ENCODE measurements around the gene GAL3ST3. TPM values are rescaled to one million over a fixed set of nuclear protein-coding genes. Genes with fewer than 3 reads are reported as not detected.
A peak's percentile ranks its signal among the peaks of the same experiment; 100 is the strongest.
"Not testable (repeated sequence)": the region's sequence is repeated elsewhere in the genome, so short reads cannot be mapped to it uniquely, and the experiment has no call there.

Gene GAL3ST3, protein sequence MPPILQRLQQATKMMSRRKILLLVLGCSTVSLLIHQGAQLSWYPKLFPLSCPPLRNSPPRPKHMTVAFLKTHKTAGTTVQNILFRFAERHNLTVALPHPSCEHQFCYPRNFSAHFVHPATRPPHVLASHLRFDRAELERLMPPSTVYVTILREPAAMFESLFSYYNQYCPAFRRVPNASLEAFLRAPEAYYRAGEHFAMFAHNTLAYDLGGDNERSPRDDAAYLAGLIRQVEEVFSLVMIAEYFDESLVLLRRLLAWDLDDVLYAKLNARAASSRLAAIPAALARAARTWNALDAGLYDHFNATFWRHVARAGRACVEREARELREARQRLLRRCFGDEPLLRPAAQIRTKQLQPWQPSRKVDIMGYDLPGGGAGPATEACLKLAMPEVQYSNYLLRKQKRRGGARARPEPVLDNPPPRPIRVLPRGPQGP
- total RNA-seq, result 3.2 TPM

DNA sequence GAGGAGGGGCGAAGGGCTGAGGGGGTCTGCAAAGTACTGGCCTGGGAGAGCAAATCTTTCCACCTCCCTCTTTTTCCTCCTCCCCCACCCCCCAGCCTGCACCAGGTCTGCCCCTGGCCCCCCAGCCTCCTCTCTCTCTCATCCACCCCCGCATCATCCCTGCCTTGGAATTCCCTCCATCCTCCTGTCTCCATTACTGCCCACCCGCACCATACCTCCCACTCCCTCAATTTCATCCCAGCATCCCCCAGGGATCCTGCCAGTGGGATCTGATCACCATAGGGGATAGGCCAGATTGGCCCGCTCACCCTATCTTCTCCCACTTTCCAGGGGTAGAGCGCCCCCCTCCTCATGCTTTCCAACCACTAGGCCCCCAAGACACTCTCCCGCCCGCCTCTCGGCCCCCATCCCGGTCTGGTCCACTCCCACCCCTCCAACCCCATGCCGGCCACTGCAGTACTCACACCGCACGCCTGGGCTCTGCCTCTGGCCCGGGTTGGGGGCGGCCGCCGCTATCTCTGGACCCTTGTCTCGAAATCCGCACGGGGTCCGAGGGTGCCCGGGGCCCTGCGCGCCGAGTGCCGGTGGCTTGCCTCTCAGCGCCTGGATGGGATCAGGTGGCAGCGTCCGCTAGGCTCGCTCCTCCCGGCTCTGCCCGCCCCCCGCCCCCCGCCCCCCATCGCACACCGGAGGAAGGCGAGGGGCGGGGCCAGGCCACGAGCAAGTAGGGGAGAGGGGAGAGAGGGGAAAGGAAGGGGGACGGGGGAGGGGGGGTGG is at the start of gene GAL3ST3:
Gene GAL3ST3 (minus strand): TSS at position 615 of the 777 bp plus-strand sequence. CDS start 3,746 bp downstream, outside the sequence.
- peak in 1 of 3 donors; percentile 37 for DNase-seq (ENCODE audit: low read depth in 2 of 3, low spot score in 2 of 3)

DNA sequence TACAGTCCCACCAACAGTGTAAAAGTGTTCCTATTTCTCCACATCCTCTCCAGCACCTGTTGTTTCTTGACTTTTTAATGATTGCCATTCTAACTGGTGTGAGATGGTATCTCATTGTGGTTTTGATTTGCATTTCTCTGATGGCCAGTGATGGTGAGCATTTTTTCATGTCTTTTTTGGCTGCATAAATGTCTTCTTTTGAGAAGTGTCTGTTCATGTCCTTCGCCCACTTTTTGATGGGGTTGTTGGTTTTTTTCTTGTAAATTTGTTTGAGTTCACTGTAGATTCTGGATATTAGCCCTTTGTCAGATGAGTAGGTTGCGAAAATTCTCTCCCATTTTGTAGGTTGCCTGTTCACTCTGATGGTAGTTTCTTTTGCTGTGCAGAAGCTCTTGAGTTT is 43.2 kb upstream of the GAL3ST3 start:
- not testable (repeated sequence) for DNase-seq (ENCODE audit: low read depth in 2 of 3, low spot score in 2 of 3)

DNA sequence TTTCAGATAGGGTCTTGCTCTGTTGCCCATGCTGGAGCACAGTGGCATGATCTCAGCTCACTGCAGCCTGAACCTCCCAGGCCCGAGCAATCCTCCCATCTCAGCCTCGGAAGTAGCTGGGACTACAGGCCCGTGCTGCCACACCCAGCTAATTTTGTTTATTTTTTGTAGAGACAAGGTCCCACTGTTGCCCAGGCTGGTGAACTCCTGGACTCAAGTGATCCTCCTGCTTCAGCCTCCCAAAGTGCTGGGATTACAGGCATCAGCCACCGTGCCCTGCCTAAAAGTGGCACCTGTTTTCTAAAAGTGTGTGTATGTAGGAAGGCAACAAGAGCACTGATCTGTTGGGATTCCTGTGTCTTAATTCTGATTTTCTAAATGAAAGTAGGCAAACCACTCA is 41.3 kb upstream of the GAL3ST3 start:
- no peak for DNase-seq (ENCODE audit: low read depth in 2 of 3, low spot score in 2 of 3)

DNA sequence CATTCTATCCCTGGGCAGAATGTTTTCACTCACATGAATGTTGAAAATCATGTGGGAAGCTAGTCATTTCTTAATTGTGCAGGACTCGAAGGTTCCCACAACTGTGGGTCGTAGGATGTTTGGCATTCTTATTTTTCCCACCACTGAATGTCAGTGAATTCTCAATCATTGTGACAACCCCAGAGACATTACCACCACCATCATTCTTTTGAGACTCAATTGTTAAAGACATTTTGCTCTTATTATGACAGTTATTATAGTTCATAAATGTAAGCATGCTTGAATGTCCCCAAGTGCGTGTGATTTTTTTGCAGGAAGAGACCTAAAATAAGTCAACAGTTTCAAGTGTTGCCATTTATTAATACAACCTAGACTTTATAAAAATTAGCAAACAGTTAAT is 40.1 kb upstream of the GAL3ST3 start:
- no peak for DNase-seq (ENCODE audit: low read depth in 2 of 3, low spot score in 2 of 3)

DNA sequence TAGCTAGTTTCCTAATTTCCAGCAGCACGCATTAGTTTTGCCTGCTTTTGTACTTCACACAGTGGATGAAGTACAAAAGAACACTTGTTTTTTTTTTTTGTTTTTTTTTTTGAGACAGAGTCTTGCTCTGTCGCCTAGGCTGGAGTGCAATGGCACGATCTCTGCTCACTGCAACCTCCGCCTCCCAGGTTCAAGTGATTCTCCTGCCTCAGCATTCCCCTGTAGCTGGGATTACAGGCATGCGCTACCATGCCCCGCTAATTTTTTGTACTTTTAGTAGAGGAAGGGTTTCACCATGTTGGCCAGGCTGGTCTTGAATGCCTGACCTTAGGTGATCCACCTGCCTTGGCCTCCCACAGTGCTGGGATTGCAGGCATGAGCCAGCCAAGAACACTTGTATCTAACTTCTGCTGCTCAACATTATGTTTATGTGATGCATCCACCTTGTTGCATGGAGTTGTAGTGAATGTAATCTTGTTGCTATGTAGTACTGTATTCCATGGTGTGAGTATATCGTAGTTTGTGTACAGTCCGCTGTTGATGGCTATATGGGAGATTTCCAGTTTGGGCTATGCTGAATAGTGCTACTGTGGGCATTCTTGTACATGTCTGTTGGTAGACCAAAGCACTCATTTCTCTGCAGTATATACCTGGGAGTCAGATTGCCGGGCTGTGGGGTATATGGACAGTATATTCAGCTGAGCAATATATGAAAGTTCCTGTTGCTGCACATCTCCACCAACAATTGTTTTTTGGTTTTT is 38.4 kb upstream of the GAL3ST3 start:
- no peak for DNase-seq (ENCODE audit: low read depth in 2 of 3, low spot score in 2 of 3)

DNA sequence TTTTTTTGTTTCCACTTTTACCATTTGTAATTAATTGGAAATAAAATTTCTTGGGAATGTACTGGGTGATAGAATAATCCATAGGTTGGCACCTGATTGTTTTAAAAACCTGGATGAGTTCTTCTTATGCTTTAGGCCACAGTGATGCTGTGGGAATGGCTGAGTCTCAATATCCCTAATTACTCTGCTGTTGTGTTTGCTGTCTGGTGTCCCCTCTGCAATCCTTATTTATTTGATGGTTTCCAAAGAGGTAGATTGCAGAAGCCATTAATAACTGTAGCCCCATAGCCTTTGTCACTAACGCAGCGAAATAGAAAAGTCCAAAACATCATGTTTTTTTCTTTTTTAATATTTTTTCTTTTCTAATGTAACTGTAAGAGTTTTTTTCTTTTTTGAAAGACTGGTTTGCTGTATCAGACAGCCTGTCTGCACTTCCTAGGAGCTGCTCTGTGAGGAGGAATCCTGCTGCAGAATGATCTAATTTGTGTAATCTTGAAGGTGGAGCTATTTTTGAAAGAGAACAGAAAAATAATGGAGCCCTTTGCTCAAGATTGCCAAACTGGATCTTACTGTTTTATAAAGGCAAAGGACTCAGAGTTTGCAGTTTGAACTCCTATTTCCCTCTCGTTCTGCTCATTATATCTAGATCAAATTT is 36.0 kb upstream of the GAL3ST3 start:
- no peak for DNase-seq (ENCODE audit: low read depth in 2 of 3, low spot score in 2 of 3)

DNA sequence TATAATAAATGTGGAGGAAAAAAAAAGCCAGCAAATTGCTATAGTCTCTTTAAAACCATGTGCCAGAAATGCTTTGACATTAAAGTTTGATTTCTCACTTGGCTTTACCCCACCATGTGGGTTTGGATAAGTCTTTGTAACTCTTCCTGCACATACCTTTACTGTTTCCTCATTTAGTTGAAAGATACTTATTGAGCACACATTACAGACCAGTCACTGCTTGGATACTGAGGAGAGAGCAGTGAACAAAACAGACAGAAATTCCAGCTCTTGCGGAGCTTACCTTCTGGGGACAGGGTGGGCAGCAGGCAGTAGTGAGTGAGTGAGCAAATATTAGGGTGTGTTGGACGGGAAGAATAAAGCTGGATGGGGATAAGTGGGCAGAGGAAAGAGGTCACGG is 34.8 kb upstream of the GAL3ST3 start:
- no peak for DNase-seq (ENCODE audit: low read depth in 2 of 3, low spot score in 2 of 3)

DNA sequence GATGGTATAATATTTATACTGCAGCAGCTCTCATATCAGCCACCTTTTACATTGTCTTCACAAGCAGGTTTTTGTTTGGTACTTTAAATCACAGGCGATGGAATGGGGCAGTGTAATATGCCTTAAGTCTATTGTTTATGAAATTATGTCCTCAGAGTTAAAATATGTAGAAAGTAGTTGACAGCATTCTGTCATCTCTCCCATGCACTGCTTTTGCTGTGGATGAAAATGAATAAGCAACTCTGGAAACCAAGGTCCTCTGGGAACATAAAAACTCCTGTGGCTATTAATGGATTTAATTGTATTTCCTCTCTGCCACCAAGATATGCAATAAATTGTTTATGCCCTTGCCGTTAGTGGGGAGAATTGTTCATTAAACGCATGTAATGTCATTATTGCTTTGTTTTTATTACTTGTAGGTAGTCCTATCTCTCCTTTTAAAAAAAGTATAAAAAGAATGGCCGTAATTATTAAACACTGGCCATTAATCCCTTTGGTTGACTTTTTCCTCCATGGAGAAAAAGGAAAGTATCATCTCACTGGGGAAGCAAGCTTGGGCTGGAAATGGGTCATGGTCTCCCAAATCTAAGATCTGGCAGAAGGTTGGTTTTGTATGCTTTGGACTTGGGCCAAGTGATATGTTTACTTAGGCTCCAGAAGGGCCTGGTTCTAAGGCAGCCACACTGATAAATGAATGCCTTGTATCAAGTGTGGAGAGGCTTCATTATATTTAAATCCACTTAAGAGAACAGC is 34.2 kb upstream of the GAL3ST3 start:
- DNase-seq (ENCODE audit: low read depth in 2 of 3, low spot score in 2 of 3), result no peak

DNA sequence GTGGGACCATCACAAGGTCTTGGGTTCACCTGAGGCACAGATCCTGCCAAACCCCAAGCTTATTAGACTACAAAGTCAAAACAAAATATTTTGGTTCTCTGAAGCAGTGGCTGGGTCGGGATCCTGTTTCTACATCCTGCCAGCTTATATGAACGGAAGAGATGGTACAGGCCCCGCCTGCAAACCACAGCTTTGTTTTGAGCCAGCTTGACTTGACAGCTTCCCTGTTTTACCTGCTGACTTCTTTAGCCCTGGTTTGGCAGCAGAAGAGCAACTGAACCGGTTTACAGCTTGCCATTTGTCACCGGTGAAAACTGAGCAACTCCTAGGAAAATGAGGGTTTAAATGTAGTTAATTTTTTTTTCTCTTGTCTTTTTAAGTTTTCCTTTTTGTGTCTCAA is 32.5 kb upstream of the GAL3ST3 start:
- DNase-seq (ENCODE audit: low read depth in 2 of 3, low spot score in 2 of 3), result peak; percentile 61 to 91 (median 87)

DNA sequence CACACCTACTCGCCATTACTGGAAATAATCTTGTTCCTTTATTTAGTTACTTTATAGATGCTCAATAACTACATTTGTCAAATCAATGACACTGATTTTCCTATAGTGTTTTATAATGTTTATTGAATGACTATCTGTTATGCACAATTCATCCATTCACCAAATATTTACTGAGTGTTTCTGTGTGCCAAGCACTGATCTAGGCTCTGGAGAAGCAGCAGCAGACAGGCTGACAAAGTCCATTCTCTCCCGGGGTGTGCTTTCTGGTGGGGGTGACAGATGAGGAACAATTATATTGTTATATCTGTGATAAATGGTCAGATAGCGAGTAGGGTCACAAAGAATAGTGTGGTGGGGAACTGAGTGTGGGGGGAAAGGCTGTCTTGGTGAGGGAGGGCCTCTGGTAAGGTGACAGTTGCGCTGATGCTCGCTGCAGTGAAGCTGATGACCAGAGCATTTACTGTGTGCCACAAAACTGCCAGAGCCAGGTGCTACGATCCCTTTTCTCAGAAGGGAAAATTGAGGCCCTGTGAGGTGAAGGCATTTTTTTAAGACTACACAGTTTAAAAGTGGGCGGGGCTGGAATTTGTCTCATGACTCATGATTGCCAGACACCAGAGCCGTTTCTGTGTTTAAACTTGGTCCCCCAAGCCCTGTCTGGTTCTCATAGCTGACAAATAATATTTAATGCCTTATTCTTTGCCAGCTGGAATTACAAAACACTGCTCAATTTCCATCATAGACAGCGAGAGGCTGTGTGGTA is 31.3 kb upstream of the GAL3ST3 start:
- peak in 2 of 3 donors; percentile 56 to 69 for DNase-seq (ENCODE audit: low read depth in 2 of 3, low spot score in 2 of 3)

DNA sequence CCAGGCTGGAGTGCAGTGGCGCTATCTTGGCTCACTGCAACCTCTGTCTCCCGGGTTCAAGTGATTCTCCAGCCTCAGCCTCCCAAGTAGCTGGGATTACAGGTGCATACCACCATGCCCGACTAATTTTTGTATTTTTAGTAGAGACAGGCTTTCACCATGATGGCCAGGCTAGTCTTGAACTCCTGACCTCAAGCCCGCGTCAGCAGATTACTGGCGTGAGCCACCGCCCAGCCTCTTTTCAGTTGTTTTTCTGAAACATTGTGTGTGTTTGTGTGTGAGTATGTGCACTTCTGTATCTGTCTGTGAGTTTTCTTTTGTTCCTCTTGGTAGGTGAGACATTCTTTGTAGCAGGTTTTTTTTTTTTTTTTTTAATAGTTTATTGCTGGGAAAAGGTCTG is 30.0 kb upstream of the GAL3ST3 start:
- not testable (repeated sequence) for DNase-seq (ENCODE audit: low read depth in 2 of 3, low spot score in 2 of 3)

DNA sequence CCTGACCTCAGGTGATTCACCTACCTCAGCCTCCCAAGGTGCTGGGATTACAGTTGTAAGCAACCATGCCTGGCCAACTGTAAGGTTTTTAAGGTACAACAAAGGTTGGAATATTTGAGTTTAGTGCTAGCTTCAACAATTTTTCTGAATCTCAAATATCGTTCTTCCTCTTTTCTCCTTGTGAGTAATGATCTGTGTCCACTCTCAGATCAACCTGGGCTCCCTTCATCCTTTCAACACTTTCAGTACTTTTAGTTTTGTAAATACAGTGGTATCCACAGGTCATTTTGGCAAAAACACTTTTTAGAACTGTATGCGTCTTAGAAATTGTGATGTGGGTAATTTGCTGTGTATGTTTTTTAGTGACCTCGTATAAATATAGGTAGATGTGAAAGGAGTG is 29.0 kb upstream of the GAL3ST3 start:
- no peak for DNase-seq (ENCODE audit: low read depth in 2 of 3, low spot score in 2 of 3)

DNA sequence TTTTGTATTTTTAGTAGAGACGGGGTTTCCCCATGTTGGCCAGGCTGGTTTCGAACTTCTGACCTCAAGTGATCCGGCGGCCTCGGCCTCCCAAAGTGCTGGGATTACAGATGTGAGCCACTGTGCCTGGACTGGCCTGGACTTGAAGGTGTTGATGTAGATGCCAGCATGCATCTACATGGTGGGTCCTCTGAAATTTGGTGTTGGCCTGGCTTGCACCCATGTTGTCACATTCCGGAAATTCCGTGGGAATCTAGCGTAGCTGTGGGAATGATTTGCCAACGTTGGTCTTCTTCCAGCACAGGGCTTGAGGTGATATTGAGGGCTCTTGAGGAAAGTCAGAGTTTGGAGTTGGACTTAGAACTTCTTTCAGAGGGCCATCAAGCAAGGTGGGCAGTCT is 27.6 kb upstream of the GAL3ST3 start:
- DNase-seq (ENCODE audit: low read depth in 2 of 3, low spot score in 2 of 3), result no peak

DNA sequence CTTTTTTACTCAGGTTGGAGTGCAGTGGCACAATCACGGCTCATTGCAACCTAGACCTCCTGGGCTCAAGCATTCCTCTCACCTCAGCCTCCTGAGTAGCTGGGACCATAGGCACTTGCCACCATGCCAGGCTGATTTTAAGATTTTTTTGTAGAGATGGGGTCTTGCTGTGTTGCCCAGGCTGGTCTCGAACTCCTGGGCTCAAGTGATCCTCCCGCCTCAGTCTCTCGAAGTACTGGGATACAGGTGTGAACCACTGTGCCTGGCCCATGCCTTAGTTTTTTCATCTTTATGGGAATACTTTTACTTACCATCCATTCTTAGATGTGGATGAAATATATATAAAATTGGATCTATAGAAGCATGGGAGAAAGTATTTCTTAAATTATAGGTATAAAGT is 26.3 kb upstream of the GAL3ST3 start:
- no peak for DNase-seq (ENCODE audit: low read depth in 2 of 3, low spot score in 2 of 3)

DNA sequence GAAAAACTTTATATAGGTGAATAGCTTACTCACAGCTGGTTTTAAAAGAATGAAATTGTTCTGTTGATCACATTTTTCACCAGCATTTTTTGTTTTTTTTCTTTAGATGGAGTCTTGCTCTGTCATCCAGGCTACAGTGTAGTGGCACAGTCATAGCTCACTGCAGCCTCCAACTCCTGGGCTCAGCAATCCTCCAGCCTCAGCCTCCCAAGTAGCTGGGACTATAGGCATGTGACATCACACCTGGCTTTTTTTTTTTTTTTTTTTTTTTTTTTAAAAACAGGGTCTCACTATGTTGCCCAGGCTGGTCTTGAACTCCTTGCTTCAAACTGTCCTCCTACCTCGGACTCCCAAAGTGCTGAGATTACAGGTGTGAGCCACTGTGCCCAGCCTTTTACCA is 24.7 kb upstream of the GAL3ST3 start:
- no peak for DNase-seq (ENCODE audit: low read depth in 2 of 3, low spot score in 2 of 3)

DNA sequence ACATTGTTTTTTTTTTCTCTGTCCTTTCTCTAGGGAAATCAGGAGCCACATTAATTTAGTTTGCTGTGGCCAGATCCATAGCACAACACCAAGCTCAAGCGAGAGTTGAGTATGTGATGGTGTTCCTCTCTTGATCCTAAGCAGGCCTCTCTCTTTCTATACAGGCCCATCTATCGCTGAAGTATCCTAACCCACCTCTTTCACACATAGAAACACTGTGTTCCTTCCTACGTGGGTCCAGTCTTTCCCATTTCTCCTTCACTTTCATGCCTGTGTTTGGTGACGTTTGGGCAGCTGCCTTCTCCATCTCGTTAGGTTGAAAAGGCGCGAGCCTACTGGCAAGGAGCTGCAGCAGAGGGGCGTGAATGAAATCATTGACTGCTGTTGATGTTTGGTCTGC is 23.6 kb upstream of the GAL3ST3 start:
- no peak for DNase-seq (ENCODE audit: low read depth in 2 of 3, low spot score in 2 of 3)

DNA sequence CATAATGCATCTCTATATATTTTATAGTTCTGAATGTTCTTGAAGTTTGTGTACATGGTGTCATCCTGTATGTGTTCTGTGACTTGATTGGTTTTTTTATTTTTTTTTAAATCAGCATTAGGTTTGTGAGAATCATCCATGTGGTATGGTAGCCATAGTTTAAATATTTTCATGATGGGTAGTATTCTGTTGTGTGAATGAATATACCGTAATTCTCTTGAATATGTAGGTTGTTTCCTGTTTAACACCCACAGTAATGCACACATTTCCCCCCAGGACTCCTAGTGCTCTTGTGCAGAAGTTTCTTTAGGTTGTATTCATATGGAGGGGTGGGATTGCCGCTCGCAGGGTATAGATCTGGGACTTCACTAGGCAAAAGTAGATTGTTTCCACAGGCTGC is 23.1 kb upstream of the GAL3ST3 start:
- DNase-seq (ENCODE audit: low read depth in 2 of 3, low spot score in 2 of 3), result no peak

DNA sequence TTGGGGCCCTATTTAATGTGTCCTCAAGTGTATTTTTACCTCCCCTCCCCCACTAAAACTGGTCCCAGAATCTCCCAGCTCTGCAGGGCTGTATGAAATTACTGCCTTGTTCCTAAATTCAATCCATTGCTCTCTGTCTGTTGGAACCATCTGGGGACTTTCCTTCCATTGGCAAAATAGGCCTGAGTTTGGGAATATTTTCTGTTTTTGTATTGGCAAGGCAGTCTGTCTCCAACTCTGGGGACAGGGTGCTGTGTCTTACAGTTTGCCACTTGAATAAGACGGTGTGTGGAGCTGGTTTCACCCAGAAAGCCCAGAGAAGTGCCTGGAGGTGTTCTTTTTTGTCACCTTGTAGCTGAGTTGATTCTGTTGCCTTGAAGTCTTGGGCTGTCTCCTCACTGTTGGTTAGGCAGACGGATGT is 22.4 kb upstream of the GAL3ST3 start:
- no peak for DNase-seq (ENCODE audit: low read depth in 2 of 3, low spot score in 2 of 3)
